K562 (cell line): Measurements from ENCODE around the gene GPR35. TPM values are rescaled to one million over a fixed set of nuclear protein-coding genes. Genes with fewer than 3 reads are reported as not detected.
A peak's percentile ranks its signal among the peaks of the same experiment; 100 is the strongest.

Experiments
- C11orf30 ChIP-seq: fragments of 450-650 bp; IDR thresholded peaks from 2 replicates; pipeline ENCODE4 v1.6.1; 2016; ENCODE audit warnings: low read depth, mild to moderate bottlenecking
- CUX1 ChIP-seq: fragments of 200-800 bp; sonication (Bioruptor generic); IDR thresholded peaks from 2 replicates; pipeline ENCODE4 v1.6.1; 2016; ENCODE audit warnings: missing genetic modification characterization, missing compliant biosample characterization
- CXXC5 ChIP-seq: fragments of 250-450 bp; sonication (Bioruptor Pico); IDR thresholded peaks from 2 replicates; pipeline ENCODE4 v1.8.0; 2022; ENCODE audit warnings: inconsistent platforms, mild to moderate bottlenecking, moderate library complexity
- DNMT1 ChIP-seq: fragments of 450-650 bp; IDR thresholded peaks from 2 replicates; pipeline ENCODE4 v1.6.1; 2016; ENCODE audit warnings: antibody characterized with exemption, mild to moderate bottlenecking
- EP300 ChIP-seq: IDR thresholded peaks from 2 replicates; pipeline ENCODE4 v1.6.1; 2012; ENCODE audit warnings: low read length, improper control_type of control experiment
- ETV5 ChIP-seq: sonication (generic); formaldehyde crosslinking; IDR thresholded peaks from 2 replicates; pipeline ENCODE4 v1.4.0; 2020; ENCODE audit warnings: low read depth, mild to moderate bottlenecking, missing genetic modification reagents
- FOXA1 ChIP-seq: fragments of 450-650 bp; IDR thresholded peaks from 2 replicates; pipeline ENCODE4 v1.6.1; 2016; ENCODE audit warnings: mild to moderate bottlenecking, borderline replicate concordance
- KLF1 ChIP-seq: fragments of 450-650 bp; IDR thresholded peaks from 2 replicates; pipeline ENCODE4 v1.6.1; 2016; ENCODE audit warnings: missing genetic modification characterization, missing compliant biosample characterization
- KLF10 ChIP-seq: fragments of 250-450 bp; sonication (Bioruptor Pico); IDR thresholded peaks from 2 replicates; pipeline ENCODE4 v1.6.1; 2021; ENCODE audit warnings: matching md5 sums
- MYNN ChIP-seq, 2 experiments: sonication (generic); formaldehyde crosslinking in 1 of 2; IDR thresholded peaks; 2 replicates each; pipeline versions ENCODE4 v1.5.0 to v1.6.1; 2016 to 2020; ENCODE audit warnings: antibody characterized with exemption in 1 of 2, missing genetic modification reagents in 1 of 2
- NFE2 ChIP-seq: IDR thresholded peaks from 2 replicates; pipeline ENCODE4 v1.6.1; 2014; ENCODE audit warnings: antibody characterized with exemption, low read depth
- NFE2L1 ChIP-seq: fragments of 450-650 bp; IDR thresholded peaks from 2 replicates; pipeline ENCODE4 v1.6.1; 2016; ENCODE audit warnings: missing genetic modification characterization, low read depth, mild to moderate bottlenecking, missing compliant biosample characterization, moderate library complexity, borderline replicate concordance
- OTX1 ChIP-seq: fragments of 450-650 bp; formaldehyde crosslinking; IDR thresholded peaks from 2 replicates; pipeline ENCODE4 v1.4.0; 2022; ENCODE audit warnings: mild to moderate bottlenecking
- SRF ChIP-seq, 2 experiments: fragments of 250-450, 450-650 bp in 1 of 2; sonication (Bioruptor Pico) in 1 of 2; sonication (generic) in 1 of 2; formaldehyde crosslinking; IDR thresholded peaks; 2 replicates each; pipeline versions ENCODE4 v1.5.0 to v1.5.1; 2020 to 2022; ENCODE audit warnings: mild to moderate bottlenecking in 1 of 2, missing genetic modification reagents in 1 of 2
- TARDBP ChIP-seq: fragments of 450-650 bp; IDR thresholded peaks from 2 replicates; pipeline ENCODE4 v1.6.1; 2016
- ZBTB11 ChIP-seq, 3 experiments: fragments of 200-800 bp in 1 of 3; fragments of 250-450 bp in 1 of 3; fragments of 450-650 bp in 1 of 3; sonication (Bioruptor Pico) in 1 of 3; sonication (Bioruptor generic) in 1 of 3; formaldehyde crosslinking in 1 of 3; IDR thresholded peaks; 2 replicates each; pipeline versions ENCODE4 v1.6.1 to v1.8.0; 2016 to 2022; ENCODE audit warnings: mild to moderate bottlenecking in 2 of 3, missing genetic modification characterization in 2 of 3, missing compliant biosample characterization in 1 of 3, moderate library complexity in 1 of 3
- polyA plus RNA-seq, 8 experiments: library from polyadenylated mRNA; depleted of rRNA in 4 of 8; stranded (reverse) in 5 of 8; unstranded in 3 of 8; fragments of >200 nt; fragmentation: Nextera tagmentation in 2 of 8; fragmentation: Illumina TruSeq in 1 of 8; extraction: Ambion mirVana in 2 of 8; extraction: Trizol in 1 of 8; gene quantifications; 2 replicates each; pipeline versions ENCODE4 v1.2.1 to v1.2.3, GENCODE V29; 2011 to 2014; ENCODE audit warnings: inconsistent platforms in 1 of 8, missing spikeins in 1 of 8
- total RNA-seq, 7 experiments: library from RNA; depleted of rRNA in 6 of 7; stranded (reverse); fragments of >200 nt in 6 of 7; fragmentation: Illumina TruSeq in 2 of 7; extraction: Trizol in 2 of 7; gene quantifications; 2 replicates each; pipeline versions ENCODE4 v1.2.1 to v1.2.3, GENCODE V29; 2011 to 2021; ENCODE audit warnings: low replicate concordance in 1 of 7
- TF ChIP-seq, protein P1 (sequence below): fragments of 250-450 bp; sonication (Bioruptor Pico); IDR thresholded peaks from 2 replicates; pipeline ENCODE4 v1.4.0; 2020; ENCODE audit warnings: mild to moderate bottlenecking

GPR35 gene
- total and polyA plus RNA-seq, 9 of the 15 experiments (the other 6 are each of a cell fraction or from before 2014, with no cell fraction given) = 0.04 to 0.50 (median 0.29) TPM; not detected in 3

DNA sequence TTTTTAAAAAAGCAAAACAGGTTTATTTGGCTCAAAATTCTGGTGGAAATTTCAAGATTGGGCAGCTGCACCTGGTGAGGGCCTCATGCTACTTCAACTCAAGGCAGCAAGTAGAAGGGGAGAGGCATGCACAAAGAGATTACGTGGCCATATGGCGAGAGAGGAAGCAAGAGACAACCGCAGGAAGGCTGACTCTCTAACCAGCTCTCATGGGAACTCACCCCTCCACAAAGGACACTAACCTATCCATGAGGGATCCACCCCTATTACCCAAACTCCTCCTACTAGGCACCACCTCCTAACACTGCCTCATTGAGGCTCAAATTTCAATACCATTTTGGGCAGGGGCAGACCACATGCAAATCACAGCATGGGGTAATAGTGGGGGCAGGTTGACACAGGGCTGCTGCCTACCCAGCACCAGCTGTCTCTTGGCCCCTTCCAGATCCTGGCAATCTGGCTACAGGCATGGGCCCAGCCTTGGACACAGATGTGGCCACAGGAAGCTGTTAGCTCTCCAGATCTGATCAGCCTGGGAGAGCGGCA, 40.7 kb upstream of the GPR35 start (continued):
- TF ChIP-seq, protein P1, sequence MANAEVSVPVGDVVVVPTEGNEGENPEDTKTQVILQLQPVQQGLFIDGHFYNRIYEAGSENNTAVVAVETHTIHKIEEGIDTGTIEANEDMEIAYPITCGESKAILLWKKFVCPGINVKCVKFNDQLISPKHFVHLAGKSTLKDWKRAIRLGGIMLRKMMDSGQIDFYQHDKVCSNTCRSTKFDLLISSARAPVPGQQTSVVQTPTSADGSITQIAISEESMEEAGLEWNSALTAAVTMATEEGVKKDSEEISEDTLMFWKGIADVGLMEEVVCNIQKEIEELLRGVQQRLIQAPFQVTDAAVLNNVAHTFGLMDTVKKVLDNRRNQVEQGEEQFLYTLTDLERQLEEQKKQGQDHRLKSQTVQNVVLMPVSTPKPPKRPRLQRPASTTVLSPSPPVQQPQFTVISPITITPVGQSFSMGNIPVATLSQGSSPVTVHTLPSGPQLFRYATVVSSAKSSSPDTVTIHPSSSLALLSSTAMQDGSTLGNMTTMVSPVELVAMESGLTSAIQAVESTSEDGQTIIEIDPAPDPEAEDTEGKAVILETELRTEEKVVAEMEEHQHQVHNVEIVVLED (CRISPR knock-in tag) = no peak
- no peak for TF ChIP-seq KLF10 (CRISPR knock-in tag)
- TF ChIP-seq NFE2L1 = no peak
- no peak for TF ChIP-seq TARDBP
- no peak for TF ChIP-seq ZBTB11 (CRISPR knock-in tag; IDR thresholded peaks at IDR 0.05)
- TF ChIP-seq KLF1 (tag) = no peak
- no peak for TF ChIP-seq CUX1 (CRISPR knock-in tag)
- 0 out of 2 replicates have a peak, but pooled peaks have one; percentile 22 for TF ChIP-seq MYNN (IDR thresholded peaks at IDR 0.05)
- TF ChIP-seq MYNN (CRISPR knock-in tag; IDR thresholded peaks at IDR 0.05) = no peak
- TF ChIP-seq C11orf30 = no peak
- TF ChIP-seq NFE2 = no peak
- peak; percentile 39; the same call in 1 of the 2 replicates for TF ChIP-seq EP300
- TF ChIP-seq ETV5 (CRISPR knock-in tag) = no peak
- TF ChIP-seq CXXC5 (CRISPR knock-in tag) = no peak
- no peak for TF ChIP-seq OTX1 (CRISPR knock-in tag)
- TF ChIP-seq SRF (CRISPR knock-in tag; IDR thresholded peaks at IDR 0.05) = peak in 1 of 2 experiments; percentile 79; a peak in 1 of 4 replicates
- TF ChIP-seq FOXA1 = no peak
- no peak for TF ChIP-seq DNMT1
